Fibroblast of mammary gland (primary cell): ENCODE results near the gene LRRC23.
"Not testable (repeated sequence)": the region's sequence is repeated elsewhere in the genome, so short reads cannot be mapped to it uniquely, and the experiment has no call there.

Experiments used
- DNase-seq: peaks from one replicate; pipeline ENCODE4 v3.0.0-alpha.2; 2010; ENCODE audit warnings: low read depth
- H3K4me3 ChIP-seq: 2 replicates; pipeline ENCODE4 v1.5.1; 2011; ENCODE audit warnings: low read depth, mild to moderate bottlenecking, low read length, moderate library complexity; ENCODE audit not compliant: control insufficient read depth
- CTCF ChIP-seq: conservative IDR thresholded peaks from 2 replicates; pipeline ENCODE4 v1.5.1; 2011; ENCODE audit warnings: low read depth, low read length, inconsistent platforms; ENCODE audit not compliant: control insufficient read depth, insufficient read depth

LRRC23 gene

DNA sequence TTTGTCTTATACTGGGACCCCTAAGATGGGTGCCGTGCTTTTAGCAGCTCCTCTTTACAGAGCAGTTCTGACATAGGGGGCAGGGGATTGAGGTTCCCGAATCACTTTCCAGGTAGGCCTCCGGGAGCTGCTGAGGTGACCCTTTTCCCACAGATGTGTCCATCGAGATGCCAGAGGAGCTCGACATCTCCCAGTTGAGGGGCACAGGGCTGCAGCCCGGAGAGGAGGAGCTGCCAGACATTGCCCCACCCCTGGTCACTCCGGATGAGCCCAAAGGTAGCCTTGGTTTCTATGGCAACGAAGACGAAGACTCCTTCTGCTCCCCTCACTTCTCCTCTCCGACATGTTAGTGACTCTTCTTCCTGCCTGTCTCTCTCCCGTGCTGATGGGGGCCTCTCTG, 41.6 kb upstream of the LRRC23 start:
- no peak for TF ChIP-seq CTCF
- no peak overlapping the region for H3K4me3 ChIP-seq
- DNase-seq = no peak

- no peak overlapping the region for H3K4me3 ChIP-seq
- peak; percentile 16 for DNase-seq
- no peak for TF ChIP-seq CTCF
Observed at GRCh38 chr12:6863586-6864321, 40.9 kb upstream of the LRRC23 start.

DNA sequence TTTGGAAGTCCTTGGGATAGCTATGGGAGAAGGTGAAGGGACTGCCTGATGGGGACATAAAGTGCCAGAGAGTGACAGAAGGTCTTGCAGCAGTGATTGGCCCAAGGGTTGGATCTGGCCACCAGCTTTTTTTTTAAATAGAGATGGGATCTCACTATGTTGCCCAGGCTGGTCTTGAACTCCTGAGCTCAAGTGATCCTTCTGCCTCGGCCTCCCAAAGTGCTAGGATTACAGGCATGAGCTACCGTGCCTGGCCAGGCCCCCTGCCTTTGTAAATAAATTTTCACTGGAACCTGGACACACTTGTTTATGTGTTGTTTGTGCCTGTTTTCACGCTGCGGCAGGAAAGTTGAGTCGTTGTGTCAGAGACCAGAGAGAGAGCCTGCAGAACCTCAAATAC, 39.3 kb upstream of the LRRC23 start:
- not testable (repeated sequence) for DNase-seq, H3K4me3 ChIP-seq

DNA sequence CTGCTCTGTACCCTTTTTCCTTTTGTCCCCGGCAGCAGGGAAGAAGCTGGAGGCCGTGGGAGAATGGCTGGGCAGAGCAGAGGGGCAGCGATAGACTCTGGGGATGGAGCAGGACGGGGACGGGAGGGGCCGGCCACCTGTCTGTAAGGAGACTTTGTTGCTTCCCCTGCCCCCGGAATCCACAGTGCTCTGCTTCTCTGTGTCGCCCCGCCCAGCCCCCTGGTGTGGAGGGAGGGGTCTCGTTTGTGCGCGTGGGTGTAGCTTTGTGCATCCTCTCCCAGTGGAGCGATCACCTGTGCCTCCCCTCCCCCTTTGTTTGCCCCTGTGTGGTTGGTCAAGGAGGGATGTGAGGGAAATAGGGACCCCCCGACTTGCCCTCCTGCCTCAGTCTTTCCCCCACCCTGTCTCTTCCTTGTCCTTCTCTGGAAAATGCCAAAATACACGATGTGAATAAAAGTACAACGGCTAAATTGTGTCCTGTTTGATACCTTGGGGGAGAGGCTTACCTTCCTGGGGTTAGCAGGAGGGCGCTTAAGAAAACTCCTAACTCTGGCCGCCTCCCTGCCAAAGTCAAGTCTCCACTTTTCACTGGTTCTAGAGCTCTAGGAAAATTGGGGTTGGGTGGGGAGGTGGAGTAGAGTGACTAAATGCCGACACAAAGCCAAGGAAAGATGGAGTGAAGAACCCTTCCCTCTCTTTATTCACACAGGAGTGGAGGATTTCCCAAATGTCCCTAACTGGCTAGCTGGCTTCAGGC, 38.3 kb upstream of the LRRC23 start:
- DNase-seq = no peak
- peak overlapping the region; percentile 57 for H3K4me3 ChIP-seq
- TF ChIP-seq CTCF = no peak

DNA sequence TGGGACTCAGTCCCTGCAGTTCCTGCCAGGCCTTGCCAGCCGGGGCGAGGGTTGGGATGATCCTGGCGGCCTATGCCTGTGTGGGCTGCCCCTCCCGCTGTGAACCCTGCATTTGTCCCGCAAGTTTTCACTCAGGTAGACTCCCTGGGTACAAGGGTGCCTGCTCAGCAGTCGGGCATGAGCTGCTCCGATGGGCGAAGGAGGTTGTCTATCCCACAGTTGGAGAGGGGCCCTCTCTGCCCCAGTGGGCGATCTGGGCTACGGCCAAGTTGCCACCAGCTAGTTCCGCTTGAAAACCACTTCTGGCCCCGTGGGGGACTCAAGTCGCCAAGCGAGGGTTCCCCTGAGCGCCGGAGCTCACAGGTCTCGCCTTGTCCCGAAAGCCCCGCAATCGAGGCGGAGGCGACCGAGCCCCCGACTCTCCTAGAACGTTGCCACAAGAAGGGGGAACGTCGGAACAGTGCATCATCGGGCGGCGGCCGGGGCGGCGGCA, 37.7 kb upstream of the LRRC23 start:
- no peak for DNase-seq
- TF ChIP-seq CTCF = no peak
- H3K4me3 ChIP-seq = peak overlapping the region; percentile 57

DNA sequence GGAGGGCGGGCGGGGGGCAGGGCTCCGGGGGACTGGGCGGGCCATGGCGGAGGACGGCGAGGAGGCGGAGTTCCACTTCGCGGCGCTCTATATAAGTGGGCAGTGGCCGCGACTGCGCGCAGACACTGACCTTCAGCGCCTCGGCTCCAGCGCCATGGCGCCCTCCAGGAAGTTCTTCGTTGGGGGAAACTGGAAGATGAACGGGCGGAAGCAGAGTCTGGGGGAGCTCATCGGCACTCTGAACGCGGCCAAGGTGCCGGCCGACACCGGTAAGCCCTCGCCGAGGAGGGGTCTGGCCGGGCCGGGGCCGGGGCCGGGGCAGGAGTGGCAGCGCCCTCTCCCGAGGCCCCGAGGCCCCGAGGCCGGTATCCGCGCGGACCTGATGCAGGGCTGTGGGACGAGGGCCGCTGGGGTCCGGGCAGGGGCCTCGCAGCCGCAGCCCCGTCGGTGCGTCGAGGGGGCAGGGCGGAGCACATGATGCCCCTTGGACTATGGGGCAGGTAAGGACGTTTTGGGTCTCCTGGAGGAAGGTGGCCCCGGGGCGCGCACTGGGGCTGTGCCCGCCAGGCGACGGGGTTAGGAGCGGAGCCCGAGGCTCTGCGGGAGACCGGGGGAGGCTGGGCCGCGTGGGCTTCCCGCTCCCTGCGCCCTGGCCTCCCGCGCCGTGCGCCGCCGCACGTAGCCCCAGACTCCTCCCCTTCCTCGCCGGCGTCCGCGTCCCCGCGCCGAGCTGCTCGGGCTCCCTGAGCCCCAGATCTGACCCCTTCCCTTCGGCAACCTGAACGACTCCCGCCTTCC, 37.0 kb upstream of the LRRC23 start, which contains the start of gene TPI1:
Gene TPI1, plus strand, starts transcription at position 119 of the 798 bp plus-strand sequence. Its CDS starts 36 bp downstream, at position 155.
- no peak for TF ChIP-seq CTCF
- H3K4me3 ChIP-seq = peak within 1 kb of the TSS; percentile 86
- peak; percentile 70 for DNase-seq
